Pancreas (tissue), 10 donors: Measurements from ENCODE around the gene PEX14. TPM values are rescaled to one million over a fixed set of nuclear protein-coding genes. Genes with fewer than 3 reads are reported as not detected.

Experiments used
- ATAC-seq, 4 donors: fragments of 200-7000 bp; cut with Tn5 transposase; one replicate each; pipeline versions ENCODE4 v1.8.0 to v1.9.1; 2020; ENCODE audit warnings: mild to moderate bottlenecking in 4 of 4, moderate library complexity in 4 of 4
- DNase-seq, 6 donors: peaks; one replicate each; pipeline ENCODE4 v3.0.0-alpha.2; 2020
- FAIRE-seq: peaks from 2 replicates; lab custom pipeline; 2012; peaks lifted over from hg19 to GRCh38; lab: Jason Lieb, UNC
- H3K27ac ChIP-seq, 4 donors: fragments of 200-600 bp; sonication (generic); 1 replicate in 3 of 4; 2 replicates in 1 of 4; pipeline versions ENCODE4 v1.5.0 to v1.8.0; 2020
- H3K27me3 ChIP-seq, 4 donors: fragments of 200-600 bp; one replicate each; pipeline ENCODE4 v1.8.0; 2021
- H3K36me3 ChIP-seq, 3 donors: fragments of 200-600 bp; sonication (generic) in 1 of 3; one replicate each; pipeline versions ENCODE4 v1.5.0 to v1.8.0; 2020 to 2021
- H3K4me1 ChIP-seq, 3 donors: fragments of 200-600 bp; one replicate each; pipeline ENCODE4 v1.8.0; 2021
- H3K4me3 ChIP-seq, 4 donors: fragments of 200-600 bp; sonication (generic) in 2 of 4; one replicate each; pipeline versions ENCODE4 v1.5.0 to v1.8.0; 2020 to 2021
- H3K9me3 ChIP-seq, 4 donors: fragments of 200-600 bp; one replicate each; pipeline ENCODE4 v1.8.0; 2021
- CTCF ChIP-seq, 4 donors: fragments of 200-600 bp; sonication (generic) in 3 of 4; IDR thresholded peaks; one replicate each; pipeline versions ENCODE4 v1.5.0 to v1.8.0; 2021; ENCODE audit warnings: antibody characterized with exemption in 4 of 4
- WGBS, 2 donors: extraction: QIAGEN DNeasy Blood & Tissue Kit; methylation state at CpG; one replicate each; pipeline ENCODE4 v1.1.7; 2013; 5-methylcytosine and 5-hydroxymethylcytosine counted together
- intact Hi-C, 3 donors: fragments of 100-400 bp; cut with DNase I; formaldehyde crosslinking; loops; one replicate each; pipeline versions ENCODE4 v1.11.1 to v1.14.2; 2022
- polyA plus RNA-seq, 2 donors: library from polyadenylated mRNA; stranded (reverse); fragments of 200-250 nt; gene quantifications; one replicate each; pipeline ENCODE4 v1.2.3, GENCODE V29; 2013
- total RNA-seq, 6 donors: library from RNA; stranded (reverse); fragmentation: NEBNext Ultra II Directional in 4 of 6; extraction: Animal tissue kit (Norgen Biotek cat#: 25700) in 4 of 6; gene quantifications; one replicate each; pipeline versions ENCODE4 v1.2.1 to v1.2.4, GENCODE V29; 2021 to 2023
- donor health status: healthy with polysubstance abuse.
- donor health status: DM: no; HTN: no; CAD: no; lungs with moderate emphysema.
- donor health status: DM: no; HTN: no; CAD: no.
- donor health status: control.
- donor health status: control.
- donor health status: Bipolar disorder and iron deficiency.
- donor health status: DM: yes; HTN: yes; CAD: no.
- donor health status: DM: no; HTN: no; CAD: no.
- donor health status: DM: no; HTN: no; CAD: no.
- donor health status: DM: yes; HTN: yes; CAD: no.

The PEX14 gene
- total and polyA plus RNA-seq, 8 donors, result 6.0 to 12.8 (median 8.2) TPM

GRCh38 chr1:10494418-10494753 is 19.6 kb downstream of the PEX14 start:
- FAIRE-seq (no peak), ATAC-seq (peak in 1 of 4 donors; percentile 6), DNase-seq (no peak)
- Histone ChIP-seq H3K4me3 (no peak overlapping the region), H3K9me3 (no peaks in the 10 kb centered on the region), H3K36me3 (no peaks in the 10 kb centered on the region), H3K4me1 (peaks cover 0 to 10% (median 10%) of the 10 kb centered on the region in 3 donors), H3K27ac (no peak overlapping the region), H3K27me3 (no peaks in the 10 kb centered on the region)
- TF ChIP-seq CTCF (IDR thresholded peaks at IDR 0.05), result no peak
- 84% methylated on average over 5 of the region's 5 CpGs for WGBS, 2 donors
- intact Hi-C loops, result loop anchor here in 1 of 3 donors (5.0 kb wide), 1 partner anchor 62 kb away; the partner anchor contains the start of gene CENPS

GRCh38 chr1:10494754-10495474 is 20.2 kb downstream of the PEX14 start:
- FAIRE-seq, result no peak
- peak overlapping the region in 1 of 4 donors; percentile 30 for H3K4me3 ChIP-seq
- no peaks in the 10 kb centered on the region for H3K9me3 ChIP-seq
- peak; percentile 85 to 94 (median 91) for ATAC-seq
- DNase-seq, result peak; percentile 43 to 92 (median 72)
- peaks cover 0 to 10% (median 10%) of the 10 kb centered on the region in 3 donors for H3K4me1 ChIP-seq
- peak overlapping the region in 3 of 4 donors; percentile 30 to 70 (median 63) for H3K27ac ChIP-seq
- H3K27me3 ChIP-seq, result no peaks in the 10 kb centered on the region
- peak; percentile 91 to 94 (median 92) for TF ChIP-seq CTCF (IDR thresholded peaks at IDR 0.05)
- WGBS, 2 donors, result 2 to 3% methylated on average over 15 of the region's 15 CpGs
- intact Hi-C loops, result loop anchor here in 1 of 3 donors (5.0 kb wide), 1 partner anchor 63 kb away; the partner anchor contains the start of gene CENPS
- no peaks in the 10 kb centered on the region for H3K36me3 ChIP-seq

GRCh38 chr1:10495475-10495817 is 20.7 kb downstream of the PEX14 start:
- no peak for DNase-seq
- no peaks in the 10 kb centered on the region for H3K27me3 ChIP-seq
- no peak for TF ChIP-seq CTCF (IDR thresholded peaks at IDR 0.05)
- intact Hi-C loops, result no loop called here
- H3K36me3 ChIP-seq, result no peaks in the 10 kb centered on the region
- H3K27ac ChIP-seq, result peak overlapping the region in 3 of 4 donors; percentile 30 to 70 (median 63)
- ATAC-seq, result no peak
- peaks cover 0 to 10% (median 10%) of the 10 kb centered on the region in 3 donors for H3K4me1 ChIP-seq
- H3K4me3 ChIP-seq, result peak overlapping the region in 1 of 4 donors; percentile 30
- no peak for FAIRE-seq
- no peaks in the 10 kb centered on the region for H3K9me3 ChIP-seq
- 64 to 70% methylated on average over 10 of the region's 10 CpGs for WGBS, 2 donors

- Histone ChIP-seq H3K27me3 (no peaks in the 10 kb centered on the region), H3K36me3 (no peaks in the 10 kb centered on the region), H3K9me3 (no peaks in the 10 kb centered on the region), H3K27ac (peak overlapping the region in 2 of 4 donors; percentile 30 to 70), H3K4me3 (no peak overlapping the region), H3K4me1 (peaks cover 0 to 10% (median 10%) of the 10 kb centered on the region in 3 donors)
- 85 to 88% methylated on average over 14 of the region's 14 CpGs for WGBS, 2 donors
- ATAC-seq (no peak), DNase-seq (no peak), FAIRE-seq (no peak)
- intact Hi-C loops, result no loop called here
- no peak for TF ChIP-seq CTCF (IDR thresholded peaks at IDR 0.05)
Observed at GRCh38 chr1:10495952-10496351, 21.2 kb downstream of the PEX14 start.

GRCh38 chr1:10497109-10497508 is 22.4 kb downstream of the PEX14 start:
- peaks cover 0 to 10% (median 10%) of the 10 kb centered on the region in 3 donors for H3K4me1 ChIP-seq
- ATAC-seq (no peak), FAIRE-seq (no peak), DNase-seq (no peak)
- no peak overlapping the region for H3K4me3 ChIP-seq
- no peaks in the 10 kb centered on the region for H3K27me3 ChIP-seq
- no peak for TF ChIP-seq CTCF (IDR thresholded peaks at IDR 0.05)
- H3K27ac ChIP-seq, result no peak overlapping the region
- intact Hi-C loops, result no loop called here
- no peaks in the 10 kb centered on the region for H3K9me3 ChIP-seq
- WGBS, 2 donors, result 90% methylated on average over 7 of the region's 7 CpGs
- H3K36me3 ChIP-seq, result no peaks in the 10 kb centered on the region
